Nephron progenitor cell (in vitro differentiated cells): ENCODE results near the gene PGBD4.
A peak's percentile ranks its signal among the peaks of the same experiment; 100 is the strongest.

Source experiments
- DNase-seq: peaks from one replicate; pipeline ENCODE4 v3.0.0; 2021
- H3K27ac Mint-ChIP-seq: 2 replicates; pipeline ENCODE4 v1.8.0; 2021; ENCODE audit warnings: mild to moderate bottlenecking, moderate library complexity, mixed read lengths
- H3K27me3 Mint-ChIP-seq: 2 replicates; pipeline ENCODE4 v1.8.0; 2021; ENCODE audit warnings: mild to moderate bottlenecking, low read depth, mixed read lengths; ENCODE audit not compliant: poor library complexity
- H3K36me3 Mint-ChIP-seq: 2 replicates; pipeline ENCODE4 v1.8.0; 2021; ENCODE audit warnings: low read depth, mixed read lengths
- H3K4me1 Mint-ChIP-seq: 2 replicates; pipeline ENCODE4 v1.8.0; 2021; ENCODE audit warnings: mixed read lengths
- H3K4me3 Mint-ChIP-seq: 2 replicates; pipeline ENCODE4 v1.8.0; 2021; ENCODE audit warnings: mild to moderate bottlenecking, moderate library complexity, mixed read lengths
- H3K9me3 Mint-ChIP-seq: 2 replicates; pipeline ENCODE4 v1.8.0; 2021; ENCODE audit warnings: mild to moderate bottlenecking, moderate library complexity, mixed read lengths
- CTCF ChIP-seq: fragments of 200-600 bp; sonication (generic); IDR thresholded peaks from 2 replicates; pipeline ENCODE4 v1.5.0; 2021; ENCODE audit warnings: antibody characterized with exemption

The PGBD4 gene

DNA sequence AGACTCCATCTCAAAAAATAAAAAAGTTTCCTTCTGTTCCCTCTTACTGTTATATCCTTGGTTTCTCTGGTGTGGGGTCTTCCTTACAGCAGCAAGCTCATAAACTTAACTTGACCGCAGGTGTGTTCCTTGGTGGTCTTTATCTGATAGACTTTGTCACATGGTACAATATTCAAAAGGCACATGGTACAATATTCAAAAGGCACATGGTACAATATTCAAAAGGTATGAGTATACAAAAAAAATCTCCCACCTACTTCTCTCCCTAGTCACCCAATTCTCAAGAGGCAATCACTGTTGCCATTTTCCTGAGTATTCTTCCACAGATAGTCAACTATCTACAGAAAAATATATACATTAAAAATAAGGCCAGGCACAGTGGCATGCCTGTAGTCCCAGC is 4.5 kb downstream of the PGBD4 start:
- TF ChIP-seq CTCF, result no peak
- Mint-ChIP-seq H3K4me3 (no peak overlapping the region), H3K36me3 (peaks cover 17% of the 10 kb centered on the region), H3K27me3 (peaks cover 11% of the 10 kb centered on the region), H3K27ac (no peak overlapping the region), H3K4me1 (peaks cover 9% of the 10 kb centered on the region), H3K9me3 (peaks cover 16% of the 10 kb centered on the region)
- DNase-seq, result no peak

DNA sequence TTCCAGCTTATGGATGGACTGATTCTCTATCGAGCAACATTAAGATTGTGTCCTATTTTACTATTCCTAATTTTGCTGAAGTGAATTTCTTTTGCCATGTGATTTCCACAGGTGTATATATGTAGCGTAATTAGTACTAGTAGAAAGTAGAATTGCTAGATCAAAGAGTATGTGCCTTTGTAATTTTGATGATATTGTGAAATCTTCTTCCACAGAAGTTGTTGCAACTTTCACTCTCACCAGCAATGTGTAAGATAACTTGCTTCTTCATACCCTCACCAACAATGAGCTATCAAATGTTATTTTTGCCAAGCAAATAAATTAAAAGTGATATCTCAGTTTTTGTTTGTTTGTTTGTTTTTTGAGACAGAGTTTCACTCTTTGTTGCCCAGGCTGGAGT is 5.4 kb downstream of the PGBD4 start:
- Mint-ChIP-seq H3K9me3 (peaks cover 11% of the 10 kb centered on the region), H3K4me1 (peaks cover 3% of the 10 kb centered on the region), H3K27ac (no peak overlapping the region), H3K4me3 (no peak overlapping the region), H3K36me3 (peaks cover 17% of the 10 kb centered on the region), H3K27me3 (peaks cover 13% of the 10 kb centered on the region)
- TF ChIP-seq CTCF, result no peak
- DNase-seq, result no peak

DNA sequence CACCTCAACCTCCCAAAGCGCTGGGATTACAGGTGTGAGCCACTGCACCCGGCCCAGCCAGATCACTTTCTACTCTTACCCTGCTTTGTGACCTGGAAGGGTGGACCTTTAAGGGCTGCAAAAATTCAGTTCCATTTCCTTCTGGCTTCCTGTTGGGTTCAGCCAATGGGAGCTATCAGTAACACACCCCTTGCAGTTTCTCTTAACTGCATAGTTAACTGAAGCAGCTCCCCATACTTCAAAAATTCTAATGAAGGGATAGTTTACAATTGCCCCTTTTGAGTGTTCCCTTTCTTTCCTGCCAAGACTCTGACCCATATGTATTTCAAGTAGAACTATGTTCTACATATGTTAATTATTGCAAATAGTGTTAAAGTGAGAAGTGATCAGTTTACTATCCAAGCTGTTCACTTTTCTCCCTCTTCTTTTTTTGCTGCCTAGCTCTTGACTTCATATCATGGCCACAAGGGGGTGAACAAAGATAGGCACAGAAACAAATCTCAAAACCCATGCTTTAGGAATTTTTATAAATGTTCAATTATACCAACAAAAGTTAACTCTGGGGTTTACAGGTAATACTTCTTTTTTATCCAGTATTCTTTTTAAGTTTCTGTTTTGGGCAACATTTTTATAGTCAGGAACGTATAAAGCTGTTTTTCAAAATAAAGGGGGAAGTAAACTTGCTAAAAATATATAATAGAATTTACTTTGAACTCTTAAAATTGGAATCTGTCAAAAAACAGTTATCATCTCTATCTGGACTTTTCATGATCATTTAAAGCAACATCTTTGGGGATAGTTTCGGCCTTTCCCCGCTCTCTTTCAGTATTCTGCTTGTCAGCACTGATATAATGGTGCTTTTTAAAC is 8.1 kb downstream of the PGBD4 start:
- DNase-seq, result no peak
- H3K27me3 Mint-ChIP-seq, result peaks cover 6% of the 10 kb centered on the region
- H3K4me1 Mint-ChIP-seq, result no peaks in the 10 kb centered on the region
- no peaks in the 10 kb centered on the region for H3K9me3 Mint-ChIP-seq
- H3K36me3 Mint-ChIP-seq, result peaks cover 3% of the 10 kb centered on the region
- H3K27ac Mint-ChIP-seq, result no peak overlapping the region
- H3K4me3 Mint-ChIP-seq, result no peak overlapping the region
- peak; percentile 54 for TF ChIP-seq CTCF

GRCh38 chr15:34111488-34111887 is 9.6 kb downstream of the PGBD4 start:
- H3K27me3 Mint-ChIP-seq, result peaks cover 4% of the 10 kb centered on the region
- H3K4me3 Mint-ChIP-seq, result no peak overlapping the region
- DNase-seq, result no peak
- no peaks in the 10 kb centered on the region for H3K36me3 Mint-ChIP-seq
- H3K4me1 Mint-ChIP-seq, result no peaks in the 10 kb centered on the region
- TF ChIP-seq CTCF, result no peak
- no peaks in the 10 kb centered on the region for H3K9me3 Mint-ChIP-seq
- no peak overlapping the region for H3K27ac Mint-ChIP-seq

DNA sequence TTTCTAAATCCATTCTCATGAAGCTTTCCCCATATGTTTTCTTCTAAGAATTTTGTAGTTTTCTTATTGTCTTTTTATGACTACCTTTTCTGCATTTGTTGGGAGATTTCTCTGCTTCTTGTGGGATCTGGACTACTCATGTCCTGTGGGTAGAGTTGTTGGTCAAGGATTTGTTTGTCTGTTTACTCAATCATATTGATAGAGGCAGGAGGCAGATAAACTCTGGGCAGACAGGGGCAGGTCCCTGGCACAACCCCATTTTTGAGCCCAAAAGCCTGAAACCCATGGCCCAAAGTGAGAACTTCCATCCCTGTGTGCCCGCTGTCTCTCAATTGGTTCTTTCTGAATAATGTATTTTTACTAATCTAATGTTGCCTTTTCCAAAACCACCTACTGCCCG is 12.3 kb downstream of the PGBD4 start:
- Mint-ChIP-seq H3K4me1 (no peaks in the 10 kb centered on the region), H3K27me3 (peaks cover 4% of the 10 kb centered on the region), H3K4me3 (no peak overlapping the region), H3K36me3 (no peaks in the 10 kb centered on the region), H3K9me3 (no peaks in the 10 kb centered on the region), H3K27ac (no peak overlapping the region)
- TF ChIP-seq CTCF, result no peak
- DNase-seq, result no peak

DNA sequence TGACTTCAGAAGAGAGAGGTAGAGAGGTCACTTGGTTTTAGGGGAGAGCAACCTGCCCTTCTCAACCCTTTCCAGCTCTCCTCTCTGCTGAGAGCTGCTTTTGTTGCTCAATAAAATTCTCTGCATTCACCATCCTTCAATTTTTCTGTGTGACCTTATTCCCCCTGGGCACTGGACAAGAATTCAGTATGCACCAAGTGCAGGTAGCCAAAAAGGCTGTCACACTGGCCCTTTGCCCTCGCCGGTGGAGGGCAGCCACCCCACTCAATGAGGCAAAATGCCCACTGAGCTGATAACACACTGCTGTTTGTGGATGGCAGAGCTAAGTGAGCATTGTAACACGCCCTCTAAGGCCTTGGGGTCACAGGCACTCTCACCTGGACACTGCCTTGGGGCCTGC is 12.9 kb downstream of the PGBD4 start:
- Mint-ChIP-seq H3K27ac (no peak overlapping the region), H3K4me1 (no peaks in the 10 kb centered on the region), H3K9me3 (no peaks in the 10 kb centered on the region), H3K27me3 (peaks cover 4% of the 10 kb centered on the region), H3K4me3 (no peak overlapping the region), H3K36me3 (no peaks in the 10 kb centered on the region)
- DNase-seq, result no peak
- TF ChIP-seq CTCF, result no peak
